Measurements from ENCODE around the gene GPD1L. TPM values are rescaled to one million over a fixed set of nuclear protein-coding genes. Genes with fewer than 3 reads are reported as not detected.

The GPD1L gene
- polyA plus RNA-seq, 1 donor (not counting 4 experiments of a cell fraction or from before 2014, with no cell fraction given): 4.5 TPM

GRCh38 chr3:32100465-32100864 is 6.0 kb upstream of the GPD1L start:
- Histone ChIP-seq H3K36me3 (ENCODE audit: control insufficient read depth in 2 of 2, extremely low read depth in 1 of 2, insufficient read depth in 2 of 2, low read length in 2 of 2) (no peaks in the 10 kb centered on the region), H3K4me2 (ENCODE audit: control insufficient read depth, extremely low read depth, insufficient read depth, low read depth, low read length) (no peak overlapping the region), H3K4me3 (ENCODE audit: control insufficient read depth in 2 of 3, extremely low read depth in 1 of 3, insufficient read depth in 2 of 3, low read depth in 1 of 3, low read length in 3 of 3) (no peak overlapping the region), H3K4me1 (ENCODE audit: control insufficient read depth, extremely low read depth, insufficient read depth, low read length) (no peaks in the 10 kb centered on the region), H2AFZ (ENCODE audit: control insufficient read depth, low read length) (no peak overlapping the region), H3K9me1 (ENCODE audit: control insufficient read depth, extremely low read depth, insufficient read depth, low read length) (no peaks in the 10 kb centered on the region), H3K9ac (ENCODE audit: control insufficient read depth, extremely low read depth, insufficient read depth, low read length) (no peak overlapping the region), H3K9me3 (ENCODE audit: control insufficient read depth, low read depth, low read length) (peaks cover 2% of the 10 kb centered on the region), H4K20me1 (ENCODE audit: control insufficient read depth, extremely low read depth, insufficient read depth, low read length) (no peaks in the 10 kb centered on the region), H3K27ac (ENCODE audit: control insufficient read depth, insufficient read depth, low read length) (no peak overlapping the region), H3K27me3 (ENCODE audit: control insufficient read depth, extremely low read depth, insufficient read depth, low read length) (no peaks in the 10 kb centered on the region), H3K79me2 (ENCODE audit: control insufficient read depth, insufficient read depth, low read length) (no peaks in the 10 kb centered on the region)
- no peak for DNase-seq (ENCODE audit: low read depth, low spot score)
- no peak for FAIRE-seq
- TF ChIP-seq CTCF (optimal IDR thresholded peaks at IDR 0.05 in 1 of 3, IDR thresholded peaks at IDR 0.05 in 1 of 3, conservative IDR thresholded peaks at IDR 0.05 in 1 of 3; ENCODE audit: extremely low read depth in 1 of 3, insufficient read depth in 2 of 3, low read length in 3 of 3) (no peak), EZH2 (IDR thresholded peaks at IDR 0.05; ENCODE audit: low read length) (no peak)
- dilution Hi-C loops (cut with MboI; ENCODE audit: extremely low pct_ligation_motif_present, low sequenced_read_pairs): no loop called here

GRCh38 chr3:32102289-32102688 is 4.1 kb upstream of the GPD1L start:
- H3K9ac ChIP-seq (ENCODE audit: control insufficient read depth, extremely low read depth, insufficient read depth, low read length): no peak overlapping the region
- H3K4me1 ChIP-seq (ENCODE audit: control insufficient read depth, extremely low read depth, insufficient read depth, low read length): peaks cover 4% of the 10 kb centered on the region
- H3K27me3 ChIP-seq (ENCODE audit: control insufficient read depth, extremely low read depth, insufficient read depth, low read length): no peaks in the 10 kb centered on the region
- FAIRE-seq (no peak), DNase-seq (ENCODE audit: low read depth, low spot score) (no peak)
- H3K36me3 ChIP-seq (ENCODE audit: control insufficient read depth in 2 of 2, extremely low read depth in 1 of 2, insufficient read depth in 2 of 2, low read length in 2 of 2): no peaks in the 10 kb centered on the region
- H3K9me3 ChIP-seq (ENCODE audit: control insufficient read depth, low read depth, low read length): peaks cover 2% of the 10 kb centered on the region
- H3K4me3 ChIP-seq (ENCODE audit: control insufficient read depth in 2 of 3, extremely low read depth in 1 of 3, insufficient read depth in 2 of 3, low read depth in 1 of 3, low read length in 3 of 3): no peak overlapping the region
- H3K4me2 ChIP-seq (ENCODE audit: control insufficient read depth, extremely low read depth, insufficient read depth, low read depth, low read length): no peak overlapping the region
- no peaks in the 10 kb centered on the region for H3K9me1 ChIP-seq (ENCODE audit: control insufficient read depth, extremely low read depth, insufficient read depth, low read length)
- H4K20me1 ChIP-seq (ENCODE audit: control insufficient read depth, extremely low read depth, insufficient read depth, low read length): no peaks in the 10 kb centered on the region
- no peak overlapping the region for H3K27ac ChIP-seq (ENCODE audit: control insufficient read depth, insufficient read depth, low read length)
- H3K79me2 ChIP-seq (ENCODE audit: control insufficient read depth, insufficient read depth, low read length): no peaks in the 10 kb centered on the region
- dilution Hi-C loops (cut with MboI; ENCODE audit: extremely low pct_ligation_motif_present, low sequenced_read_pairs): no loop called here
- TF ChIP-seq EZH2 (IDR thresholded peaks at IDR 0.05; ENCODE audit: low read length) (no peak), CTCF (optimal IDR thresholded peaks at IDR 0.05 in 1 of 3, IDR thresholded peaks at IDR 0.05 in 1 of 3, conservative IDR thresholded peaks at IDR 0.05 in 1 of 3; ENCODE audit: extremely low read depth in 1 of 3, insufficient read depth in 2 of 3, low read length in 3 of 3) (no peak)
- H2AFZ ChIP-seq (ENCODE audit: control insufficient read depth, low read length): no peak overlapping the region

Data from keratinocyte (primary cell).